DMS153 (cell line): ENCODE measurements around the gene CD68.

Experiments
- DNase-seq: peaks from one replicate; lab custom pipeline; 2025; lab: John Stamatoyannopoulos, UW

The CD68 gene

GRCh38 chr17:7559320-7560171 is 19.9 kb upstream of the CD68 start:
- no peak for DNase-seq

GRCh38 chr17:7560172-7561027 is 19.0 kb upstream of the CD68 start:
- peak; percentile 41 for DNase-seq

GRCh38 chr17:7561028-7561575 is 18.3 kb upstream of the CD68 start:
- DNase-seq = peak; percentile 54

- DNase-seq = peak; percentile 41
Observed at GRCh38 chr17:7561589-7562207, 17.7 kb upstream of the CD68 start, which contains the start of gene SENP3. TSS of gene SENP3 (plus strand) at chr17:7561919. CDS start at chr17:7563077, 1,158 bp downstream.

GRCh38 chr17:7562208-7562605 is 17.2 kb upstream of the CD68 start:
- no peak for DNase-seq

GRCh38 chr17:7563115-7563869 is 16.1 kb upstream of the CD68 start:
- no peak for DNase-seq

GRCh38 chr17:7569571-7569970 is 9.9 kb upstream of the CD68 start:
- DNase-seq = no peak

GRCh38 chr17:7570351-7570750 is 9.1 kb upstream of the CD68 start:
- no peak for DNase-seq

GRCh38 chr17:7572338-7572587 is 7.2 kb upstream of the CD68 start:
- DNase-seq = no peak

- peak; percentile 94 for DNase-seq
Observed at GRCh38 chr17:7572588-7573323, 6.7 kb upstream of the CD68 start.

GRCh38 chr17:7573324-7574080 is 5.9 kb upstream of the CD68 start:
- peak; percentile 28 for DNase-seq

- no peak for DNase-seq
Observed at GRCh38 chr17:7574176-7574953, 5.1 kb upstream of the CD68 start.

- no peak for DNase-seq
Observed at GRCh38 chr17:7575481-7575883, 4.0 kb upstream of the CD68 start.

- DNase-seq = no peak
Observed at GRCh38 chr17:7575959-7576358, 3.5 kb upstream of the CD68 start.

GRCh38 chr17:7576432-7576937 is 3.0 kb upstream of the CD68 start:
- no peak for DNase-seq

GRCh38 chr17:7577327-7578199 is 1.9 kb upstream of the CD68 start:
- no peak for DNase-seq

- DNase-seq = no peak
Observed at GRCh38 chr17:7579834-7580603, 581 bp downstream of the CD68 start.
